ENCODE results near the gene MEGF8.

MEGF8 gene

GRCh38 chr19:42325896-42326771, 699 bp downstream of the MEGF8 start:
- ATAC-seq: peak; percentile 56
- TF ChIP-seq PATZ1 (CRISPR knock-in tag; IDR thresholded peaks at IDR 0.05; ENCODE audit: borderline replicate concordance) (no peak), ZNF70 (CRISPR knock-in tag; IDR thresholded peaks at IDR 0.05) (no peak), CREB5 (CRISPR knock-in tag; IDR thresholded peaks at IDR 0.05; ENCODE audit: low read depth) (no peak), PPARA (CRISPR knock-in tag; IDR thresholded peaks at IDR 0.05; ENCODE audit: borderline replicate concordance) (no peak), ZFP30 (CRISPR knock-in tag; IDR thresholded peaks at IDR 0.05) (no peak), ZFP3 (CRISPR knock-in tag; IDR thresholded peaks at IDR 0.05) (no peak), BACH2 (CRISPR knock-in tag; IDR thresholded peaks at IDR 0.05; ENCODE audit: borderline replicate concordance) (no peak), TSHZ2 (CRISPR knock-in tag; IDR thresholded peaks at IDR 0.05) (no peak), ISL1 (CRISPR knock-in tag; IDR thresholded peaks at IDR 0.05) (no peak), CSDC2 (CRISPR knock-in tag; IDR thresholded peaks at IDR 0.05) (no peak), ESRRG (CRISPR knock-in tag; IDR thresholded peaks at IDR 0.05) (no peak), TOX (CRISPR knock-in tag; IDR thresholded peaks at IDR 0.05; ENCODE audit: borderline replicate concordance) (no peak), TCF4 (CRISPR knock-in tag; IDR thresholded peaks at IDR 0.05; ENCODE audit: borderline replicate concordance) (no peak), ZNF8 (CRISPR knock-in tag; IDR thresholded peaks at IDR 0.05) (no peak), OSR1 (CRISPR knock-in tag; IDR thresholded peaks at IDR 0.05) (no peak)
- TF ChIP-seq, protein P1, sequence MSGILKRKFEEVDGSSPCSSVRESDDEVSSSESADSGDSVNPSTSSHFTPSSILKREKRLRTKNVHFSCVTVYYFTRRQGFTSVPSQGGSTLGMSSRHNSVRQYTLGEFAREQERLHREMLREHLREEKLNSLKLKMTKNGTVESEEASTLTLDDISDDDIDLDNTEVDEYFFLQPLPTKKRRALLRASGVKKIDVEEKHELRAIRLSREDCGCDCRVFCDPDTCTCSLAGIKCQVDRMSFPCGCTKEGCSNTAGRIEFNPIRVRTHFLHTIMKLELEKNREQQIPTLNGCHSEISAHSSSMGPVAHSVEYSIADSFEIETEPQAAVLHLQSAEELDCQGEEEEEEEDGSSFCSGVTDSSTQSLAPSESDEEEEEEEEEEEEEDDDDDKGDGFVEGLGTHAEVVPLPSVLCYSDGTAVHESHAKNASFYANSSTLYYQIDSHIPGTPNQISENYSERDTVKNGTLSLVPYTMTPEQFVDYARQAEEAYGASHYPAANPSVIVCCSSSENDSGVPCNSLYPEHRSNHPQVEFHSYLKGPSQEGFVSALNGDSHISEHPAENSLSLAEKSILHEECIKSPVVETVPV (CRISPR knock-in tag; IDR thresholded peaks at IDR 0.05): no peak

DNA sequence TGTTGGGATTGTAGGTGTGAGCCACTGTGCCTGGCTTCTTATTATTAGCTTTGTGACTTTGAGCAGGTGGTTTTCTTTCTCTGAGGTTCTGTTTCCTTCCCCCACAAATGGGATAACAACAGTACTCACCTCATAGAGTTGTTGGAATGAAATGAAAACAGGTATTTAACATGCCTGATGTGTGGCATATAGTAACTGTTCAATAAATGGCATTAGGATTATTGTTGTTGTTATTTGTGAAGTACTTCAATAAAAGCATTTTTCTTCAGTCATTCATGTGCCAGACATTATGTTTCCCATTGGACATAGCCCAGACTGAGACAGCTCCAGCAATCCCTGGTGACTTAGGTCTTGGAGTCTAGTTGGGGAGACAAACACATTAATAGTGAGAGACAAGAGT, 1.5 kb downstream of the MEGF8 start:
- TF ChIP-seq TCF4 (CRISPR knock-in tag; IDR thresholded peaks at IDR 0.05; ENCODE audit: borderline replicate concordance) (no peak), ZFP30 (CRISPR knock-in tag; IDR thresholded peaks at IDR 0.05) (no peak), ISL1 (CRISPR knock-in tag; IDR thresholded peaks at IDR 0.05) (no peak), POU6F1 (CRISPR knock-in tag; IDR thresholded peaks at IDR 0.05; ENCODE audit: borderline replicate concordance, low read depth) (no peak), ZNF70 (CRISPR knock-in tag; IDR thresholded peaks at IDR 0.05) (no peak), PPARA (CRISPR knock-in tag; IDR thresholded peaks at IDR 0.05; ENCODE audit: borderline replicate concordance) (no peak), ZNF565 (CRISPR knock-in tag; conservative IDR thresholded peaks at IDR 0.05; ENCODE audit: low read depth) (no peak), ZC3H10 (CRISPR knock-in tag; IDR thresholded peaks at IDR 0.05) (no peak), SNAI2 (CRISPR knock-in tag; IDR thresholded peaks at IDR 0.05) (no peak), GLIS3 (CRISPR knock-in tag; IDR thresholded peaks at IDR 0.05) (no peak), CREB5 (CRISPR knock-in tag; IDR thresholded peaks at IDR 0.05; ENCODE audit: low read depth) (no peak), OSR1 (CRISPR knock-in tag; IDR thresholded peaks at IDR 0.05) (no peak), ESRRG (CRISPR knock-in tag; IDR thresholded peaks at IDR 0.05) (no peak), TOX (CRISPR knock-in tag; IDR thresholded peaks at IDR 0.05; ENCODE audit: borderline replicate concordance) (no peak), ZFP3 (CRISPR knock-in tag; IDR thresholded peaks at IDR 0.05) (no peak)
- no peak for ATAC-seq

Data from SK-N-SH treated with all-trans-retinoic acid at 6 μM for 48 hours (cell line).